T-helper 2 cell treated with Interferon-gamma antibody and Interleukin-4, amounts not matched to agents 100 ng/mL and 5 ng/mL, for 36 hours (primary cell): ENCODE results near the gene ACSM2B. TPM values are rescaled to one million over a fixed set of nuclear protein-coding genes. Genes with fewer than 3 reads are reported as not detected.
"Not testable (repeated sequence)": the region's sequence is repeated elsewhere in the genome, so short reads cannot be mapped to it uniquely, and the experiment has no call there.

Experiments used
- intact Hi-C: fragments of 100-400 bp; cut with micrococcal nuclease; formaldehyde crosslinking; loops from one replicate; pipeline ENCODE4 v1.15.1; 2023
- total RNA-seq: library from RNA; stranded (reverse); gene quantifications from 2 replicates; pipeline ENCODE4 v1.2.3, GENCODE V29; 2022

Gene ACSM2B
- total RNA-seq, 1 donor from 2014 or later: not detected

- intact Hi-C loops: not testable (repeated sequence)
Observed at GRCh38 chr16:20536669-20537068, 39.5 kb downstream of the ACSM2B start.

GRCh38 chr16:20532284-20532792 is 43.8 kb downstream of the ACSM2B start:
- intact Hi-C loops: not testable (repeated sequence)

- intact Hi-C loops: not testable (repeated sequence)
Observed at GRCh38 chr16:20531795-20532194, 44.4 kb downstream of the ACSM2B start.

DNA sequence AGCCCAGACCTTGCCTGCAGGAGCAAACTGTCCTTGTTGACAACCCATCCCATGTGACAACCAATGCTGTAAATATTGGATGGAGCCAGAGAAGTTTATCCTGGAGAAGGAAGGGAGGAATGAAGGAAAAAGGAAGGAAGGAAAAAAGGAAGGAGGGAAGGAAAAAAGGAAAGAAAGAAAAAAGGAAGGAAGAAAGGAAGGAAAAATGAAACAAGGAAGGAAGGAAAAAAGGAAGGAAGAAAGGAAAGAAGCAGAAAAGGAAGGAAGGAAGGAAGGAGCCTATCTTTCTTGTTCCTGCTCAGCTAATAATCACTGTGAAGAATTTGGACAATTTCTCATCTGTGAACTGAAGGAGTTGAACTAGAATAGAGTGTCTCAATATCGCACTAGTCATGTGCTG is 56.1 kb downstream of the ACSM2B start:
- intact Hi-C loops: no loop called here

GRCh38 chr16:20519231-20519630 is 56.9 kb downstream of the ACSM2B start:
- intact Hi-C loops: no loop called here

DNA sequence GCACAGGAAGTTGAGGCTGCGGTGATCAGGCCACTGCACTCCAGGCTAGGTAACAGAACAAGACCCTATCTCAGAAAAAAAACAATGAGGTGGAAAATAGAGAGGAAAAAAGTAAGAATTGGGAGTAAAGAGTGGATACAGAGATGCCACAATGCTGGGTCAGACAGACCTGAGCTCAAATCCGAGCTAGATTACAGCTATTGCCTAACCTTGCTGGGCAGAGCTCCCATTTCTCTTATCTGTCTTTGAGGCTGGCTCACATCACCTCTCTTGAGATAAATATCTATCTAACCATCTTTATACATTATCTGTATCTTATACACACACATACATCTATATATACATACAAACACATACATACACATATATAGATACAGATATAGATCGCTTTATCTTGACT is 59.0 kb downstream of the ACSM2B start:
- intact Hi-C loops: no loop called here

GRCh38 chr16:20515688-20516090 is 60.5 kb downstream of the ACSM2B start:
- intact Hi-C loops: no loop called here

GRCh38 chr16:20510323-20510722 is 65.8 kb downstream of the ACSM2B start:
- intact Hi-C loops: no loop called here

GRCh38 chr16:20507280-20507679 is 68.9 kb downstream of the ACSM2B start:
- intact Hi-C loops: no loop called here

DNA sequence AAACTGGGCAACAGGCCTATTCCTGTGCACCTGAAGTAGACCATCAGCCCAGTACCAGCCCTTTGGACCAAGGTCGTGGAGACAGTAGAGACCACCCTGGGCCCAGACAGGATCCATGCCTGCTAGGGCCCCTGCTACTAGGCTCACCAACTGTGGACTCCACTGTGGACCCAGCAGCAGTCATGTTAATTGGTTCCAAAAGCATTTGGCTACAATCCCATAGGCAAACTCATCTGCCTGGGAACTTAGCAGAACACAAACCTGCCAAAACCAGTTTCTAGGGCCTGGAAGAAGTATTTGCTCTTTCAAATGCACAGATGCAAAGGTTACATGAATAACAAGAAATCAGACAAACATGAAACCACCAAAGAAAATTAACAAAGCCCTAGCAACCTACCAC is 71.7 kb downstream of the ACSM2B start:
- intact Hi-C loops: no loop called here

GRCh38 chr16:20491448-20491847 is 84.7 kb downstream of the ACSM2B start:
- intact Hi-C loops: not testable (repeated sequence)

DNA sequence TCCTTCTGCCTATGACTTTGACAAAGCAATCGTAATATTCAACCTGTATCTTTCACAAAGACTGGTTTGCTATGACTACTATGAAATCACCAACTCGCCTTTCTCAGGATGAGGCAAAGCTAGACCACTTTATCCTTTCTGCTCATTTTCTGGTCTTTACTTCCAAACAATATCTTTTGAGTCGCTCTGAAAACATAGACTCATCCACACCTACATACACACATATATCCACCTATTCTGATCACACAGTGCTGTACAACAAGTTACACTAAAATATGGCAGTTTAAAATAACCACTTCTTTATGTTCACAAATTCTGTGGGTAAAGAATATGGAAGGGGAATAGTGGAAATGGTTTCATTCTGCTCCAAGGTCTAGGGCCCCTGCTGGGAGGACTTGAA is 85.2 kb downstream of the ACSM2B start:
- intact Hi-C loops: not testable (repeated sequence)

Other genes with a start within 250 kb of the ACSM2B start
- not detected in 2 replicates for gene GP2, start 248.9 kb downstream of the ACSM2B start, total RNA-seq
- gene UMOD, start 223.7 kb downstream of the ACSM2B start, total RNA-seq: not detected in 2 replicates
- not detected in 2 replicates for gene PDILT, start 171.6 kb downstream of the ACSM2B start, total RNA-seq
- not detected in 2 replicates for gene ACSM5, start 166.8 kb downstream of the ACSM2B start, total RNA-seq
- gene ACSM2A, start 124.8 kb downstream of the ACSM2B start, total RNA-seq: not detected in 2 replicates
- 0.14 and 0.36 TPM in 2 replicates for gene ACSM1, start 121.3 kb upstream of the ACSM2B start, total RNA-seq
- gene THUMPD1, start 165.5 kb upstream of the ACSM2B start, total RNA-seq: 43.7 and 46.7 TPM in 2 replicates
- 4.3 and 5.5 TPM in 2 replicates for gene ACSM3, start 187.6 kb upstream of the ACSM2B start, total RNA-seq
- gene ERI2, start 230.1 kb upstream of the ACSM2B start, total RNA-seq: 16.3 and 17.2 TPM in 2 replicates
- 10.2 and 11.6 TPM in 2 replicates for gene REXO5, start 230.2 kb upstream of the ACSM2B start, total RNA-seq